Thyroid gland (tissue), 4 donors: ENCODE data around the gene SPON1.

ENCODE experiments used
- CTCF ChIP-seq, 6 experiments: fragments of 200-600 bp in 3 of 6; fragments of 450-650 bp in 3 of 6; sonication (generic) in 3 of 6; IDR thresholded peaks; one replicate each; pipeline ENCODE4 v1.5.1; 2016 to 2019; ENCODE audit warnings: antibody characterized with exemption in 6 of 6, mild to moderate bottlenecking in 2 of 6, inconsistent platforms in 1 of 6, moderate library complexity in 1 of 6
- POLR2A ChIP-seq, 2 donors: fragments of 450-650 bp; IDR thresholded peaks; one replicate each; pipeline ENCODE4 v1.6.1; 2017; ENCODE audit warnings: antibody characterized with exemption in 2 of 2, mild to moderate bottlenecking in 2 of 2, moderate library complexity in 1 of 2

GRCh38 chr11:13983081-13983751, 20.7 kb downstream of the SPON1 start:
- no peak for TF ChIP-seq POLR2A (IDR thresholded peaks at IDR 0.05)
- no peak for TF ChIP-seq CTCF (IDR thresholded peaks at IDR 0.05)
